ENCODE data around the gene ALDH3A1.
A peak's percentile ranks its signal among the peaks of the same experiment; 100 is the strongest.

Gene ALDH3A1

DNA sequence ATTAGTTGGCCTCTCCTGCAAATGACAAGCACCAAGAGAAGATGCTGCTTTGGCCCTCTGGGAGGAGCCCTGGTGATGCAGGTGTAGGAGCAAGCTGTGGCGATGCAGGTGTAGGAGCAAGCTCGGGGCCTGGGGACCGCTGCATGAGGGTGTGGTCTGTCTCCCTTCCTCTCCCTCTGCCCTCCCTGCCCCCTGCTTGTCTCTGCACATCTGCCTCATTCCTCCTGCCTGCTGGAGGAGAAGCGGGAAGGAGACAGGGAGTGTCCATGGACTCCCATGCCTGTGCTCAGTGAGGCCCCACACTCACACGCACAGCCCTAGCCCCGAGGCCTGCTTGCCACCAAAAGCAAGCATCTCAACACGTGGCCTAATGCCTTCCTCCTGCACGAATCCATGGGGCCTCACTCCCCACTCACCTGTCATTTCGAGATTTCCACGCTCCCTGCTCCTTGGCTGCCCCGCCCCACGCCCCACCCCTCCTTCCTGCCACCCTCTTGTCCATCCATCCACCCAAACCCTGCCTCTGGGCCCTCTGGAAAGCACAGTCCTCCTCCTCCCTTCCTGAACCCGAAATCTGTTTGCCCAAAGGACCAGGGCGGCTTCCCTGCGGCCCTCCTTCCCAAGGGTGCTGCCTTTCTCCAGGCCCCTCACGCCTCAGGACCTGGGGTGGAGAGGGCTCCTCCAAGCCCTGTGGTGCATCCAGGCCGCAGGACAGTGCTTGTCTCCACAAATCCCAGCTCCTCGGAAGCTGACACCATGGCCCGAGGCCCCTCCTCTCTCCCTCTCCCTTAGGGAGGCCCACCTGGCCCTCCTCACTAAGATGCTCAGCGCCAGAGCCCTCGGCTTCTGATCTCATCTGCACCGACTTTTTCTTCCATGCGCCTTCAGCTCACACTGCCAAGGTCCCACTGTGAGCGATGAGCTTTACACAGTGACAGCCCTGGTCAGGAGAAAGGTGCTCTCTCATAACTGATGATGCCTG lies 11.8 kb upstream of the ALDH3A1 start:
- DNase-seq (ENCODE audit: low read depth), result no peak

DNA sequence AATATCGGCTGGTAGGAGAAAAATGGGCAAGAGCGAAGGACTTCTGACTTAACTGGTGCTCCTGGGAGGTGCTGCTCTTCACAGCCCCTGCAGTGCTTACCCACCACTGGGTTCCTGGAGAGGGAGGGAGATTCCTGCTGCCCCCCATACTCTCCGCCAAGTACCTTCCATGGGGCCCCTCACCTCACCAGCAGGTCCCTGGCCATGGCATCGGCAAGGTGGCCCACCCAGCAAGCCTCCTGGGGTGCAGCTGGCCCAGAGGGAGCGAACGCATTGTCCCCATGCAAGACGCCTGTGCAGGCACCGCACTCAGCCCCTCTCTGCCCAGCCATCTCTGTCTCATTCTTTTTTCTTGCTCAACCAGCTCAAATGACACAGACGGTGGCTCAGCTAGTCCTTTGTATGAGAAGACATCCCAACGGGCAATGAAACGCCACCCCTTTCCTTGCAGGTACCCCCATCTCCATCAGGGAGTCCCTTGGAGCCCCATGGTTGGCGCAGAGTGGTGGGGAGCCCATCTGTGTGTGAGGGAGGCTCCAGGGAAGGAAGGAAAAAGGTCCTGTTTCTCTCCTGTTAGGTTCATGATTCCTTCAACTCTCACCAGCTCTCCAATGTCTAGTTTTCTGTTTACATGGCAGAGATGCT lies 9.6 kb upstream of the ALDH3A1 start:
- DNase-seq (ENCODE audit: low read depth), result no peak

DNA sequence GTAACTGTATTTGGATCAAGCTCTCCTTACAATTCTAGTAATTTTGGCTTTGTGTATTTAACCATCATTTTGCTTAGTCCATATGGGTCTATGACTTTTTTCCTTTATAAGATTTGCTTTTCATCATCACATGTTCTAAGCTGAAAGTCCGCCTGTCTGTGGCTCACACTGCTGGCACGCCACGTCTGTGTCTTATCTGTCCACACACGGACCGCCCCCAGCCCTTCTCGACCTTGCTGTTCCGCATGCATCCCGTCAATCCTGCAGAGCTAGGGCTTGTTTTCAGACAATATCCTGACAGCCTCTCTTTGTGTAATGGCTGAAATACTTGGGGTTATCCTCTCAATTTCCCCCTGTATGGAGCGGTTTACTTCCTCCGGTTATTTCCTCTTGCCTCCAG lies 8.4 kb upstream of the ALDH3A1 start:
- DNase-seq (ENCODE audit: low read depth), result no peak

DNA sequence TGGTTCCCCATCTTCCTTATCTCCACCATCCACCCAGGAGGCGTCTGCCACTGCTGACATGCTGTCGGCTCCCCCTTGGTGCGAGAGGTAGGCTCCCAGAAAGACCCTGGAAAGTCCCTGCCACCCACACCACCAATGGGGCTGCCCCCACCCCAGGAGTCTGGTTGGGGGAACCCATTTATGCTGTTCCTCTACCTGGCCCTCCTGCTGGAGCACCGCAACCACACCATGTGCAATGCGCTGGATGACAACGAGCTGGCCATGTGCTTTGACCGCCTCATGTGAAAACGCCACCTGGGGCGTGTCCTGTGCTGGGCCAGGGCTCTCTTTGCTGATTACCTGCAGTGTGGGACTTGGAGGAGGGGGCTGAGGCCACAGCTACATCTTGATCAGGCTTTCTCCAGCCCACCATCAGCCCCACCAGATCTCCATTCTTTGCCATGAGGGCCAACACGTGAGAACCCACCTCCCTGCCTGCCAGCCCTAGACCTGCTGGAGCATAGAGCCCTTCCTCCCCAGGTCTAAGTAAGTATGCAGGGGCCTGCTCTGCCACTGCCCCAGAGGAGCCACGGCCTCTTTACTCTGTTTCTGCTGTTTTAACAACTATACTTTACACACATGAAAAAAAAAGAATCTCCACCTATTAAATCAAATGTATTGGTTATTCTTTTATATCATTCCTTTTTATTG lies 7.9 kb upstream of the ALDH3A1 start:
- DNase-seq (ENCODE audit: low read depth), result no peak

DNA sequence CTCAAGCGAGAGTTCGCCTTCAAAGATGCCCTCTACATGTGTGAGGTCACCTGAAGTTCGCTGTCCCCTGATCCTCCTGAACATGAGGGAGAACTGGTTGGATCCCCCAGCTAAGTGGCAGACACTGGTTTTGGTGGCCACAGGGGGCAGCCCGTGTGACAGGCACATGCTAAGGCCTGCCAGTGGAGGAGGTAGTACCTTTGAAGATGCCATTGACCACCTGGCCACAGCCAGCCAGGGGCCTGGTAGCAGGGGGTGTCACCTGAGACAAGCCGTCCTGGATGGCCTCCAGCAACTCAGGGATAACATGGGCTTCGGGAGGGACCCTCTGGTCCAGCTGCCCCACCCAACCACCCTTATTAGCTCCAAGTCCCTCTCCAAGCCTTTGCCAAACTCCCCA lies 7.3 kb upstream of the ALDH3A1 start:
- no peak for DNase-seq (ENCODE audit: low read depth)

DNA sequence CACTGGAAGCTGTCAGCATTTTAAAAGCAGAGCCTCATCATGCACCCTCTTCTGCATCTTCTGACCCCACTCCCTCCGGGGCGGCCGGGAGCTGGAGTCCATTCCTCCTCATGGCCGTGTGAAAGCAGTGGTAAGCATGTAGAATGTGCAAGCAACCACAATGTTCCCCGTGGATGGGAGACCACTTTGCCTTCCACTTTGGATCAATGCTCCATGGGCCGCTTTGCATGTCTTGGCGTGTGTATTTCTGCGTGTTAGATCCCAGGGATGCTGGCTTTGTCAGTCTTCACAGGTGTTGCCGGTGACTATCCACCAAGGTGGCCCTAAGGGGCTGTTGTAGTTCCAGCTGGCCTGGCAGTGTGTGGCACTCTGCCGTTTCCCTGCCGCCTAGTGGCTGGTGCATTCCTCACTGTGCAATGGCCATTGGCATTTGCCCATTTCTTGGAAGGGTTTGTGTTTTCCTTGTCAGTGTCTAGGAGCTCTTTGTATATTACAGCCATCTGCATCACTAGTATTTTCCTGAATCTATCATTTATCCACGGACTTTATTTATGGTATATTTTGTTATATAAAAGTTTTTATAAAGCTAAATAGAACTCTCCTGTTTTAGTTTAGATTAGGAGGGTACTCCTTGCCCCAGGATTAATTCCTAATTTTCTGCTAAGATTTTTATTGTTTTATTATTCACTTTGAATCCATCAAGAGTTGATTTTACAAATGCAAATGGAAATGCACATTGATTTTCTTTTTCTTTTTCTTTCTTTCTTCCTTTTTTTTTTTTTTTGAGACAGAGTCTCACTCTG lies 5.8 kb upstream of the ALDH3A1 start:
- peak; percentile 33 for DNase-seq (ENCODE audit: low read depth)

DNA sequence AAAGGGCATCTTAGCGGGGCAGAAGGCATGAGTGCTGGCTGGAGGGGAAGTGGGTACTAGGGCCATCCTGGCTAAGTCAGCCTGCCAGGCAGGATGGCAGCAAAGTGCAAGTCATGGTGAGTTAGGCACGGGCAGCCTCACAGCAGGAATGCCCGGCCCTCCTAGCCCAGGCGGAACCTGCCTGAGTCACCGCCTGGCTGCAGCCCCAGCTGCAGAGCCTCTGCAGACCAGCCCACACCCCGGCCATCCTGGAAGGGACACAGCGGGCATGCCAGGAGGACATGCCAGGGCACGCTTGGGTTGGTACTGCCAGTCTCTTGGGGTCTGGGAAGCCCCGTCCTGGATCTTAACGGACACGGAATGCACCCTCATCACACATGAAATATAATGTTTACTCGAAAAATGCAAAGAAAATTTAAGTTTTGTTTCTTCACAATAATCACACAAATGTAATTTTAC lies 5.0 kb upstream of the ALDH3A1 start:
- DNase-seq (ENCODE audit: low read depth), result peak; percentile 90

DNA sequence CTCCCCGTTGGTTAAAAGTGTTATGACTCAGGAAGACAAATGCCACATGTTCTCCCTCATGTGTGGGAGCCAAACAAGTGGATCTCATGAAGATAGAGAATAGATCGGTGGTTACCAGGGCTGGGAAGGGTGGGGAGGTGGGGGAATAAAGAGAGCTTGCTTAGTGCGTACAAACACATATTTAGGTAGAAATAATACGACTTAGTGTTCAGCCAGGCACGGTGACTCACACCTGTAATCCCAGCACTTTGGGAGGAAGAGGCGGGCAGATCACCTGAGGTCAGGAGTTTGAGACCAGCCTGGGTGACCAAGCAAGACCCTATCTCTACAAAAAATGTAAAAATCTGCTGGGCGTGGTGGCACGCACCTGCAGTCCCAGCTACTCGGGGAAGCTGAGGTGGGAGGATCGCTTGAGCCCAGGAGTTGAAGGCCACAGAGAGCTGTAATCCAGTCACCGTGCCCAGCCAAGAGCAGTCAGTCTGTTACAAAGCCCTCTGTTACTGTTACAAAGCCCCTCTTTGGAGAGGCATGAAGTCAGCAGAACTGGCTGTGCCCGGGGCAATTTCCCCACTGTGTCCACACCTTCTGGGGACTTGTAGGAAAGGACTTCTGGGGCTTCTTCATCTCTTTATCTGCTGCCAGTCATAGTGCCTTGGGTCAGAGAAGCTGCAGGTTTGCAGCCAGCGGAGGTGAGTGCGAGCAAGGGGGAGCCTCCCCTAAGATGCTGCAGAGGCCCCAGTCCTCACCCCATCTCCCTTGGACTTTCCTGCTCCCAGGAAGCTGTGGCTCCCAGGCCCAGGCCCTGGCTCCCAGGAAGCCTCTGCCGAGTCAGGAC lies 4.3 kb upstream of the ALDH3A1 start:
- DNase-seq (ENCODE audit: low read depth), result peak; percentile 13

DNA sequence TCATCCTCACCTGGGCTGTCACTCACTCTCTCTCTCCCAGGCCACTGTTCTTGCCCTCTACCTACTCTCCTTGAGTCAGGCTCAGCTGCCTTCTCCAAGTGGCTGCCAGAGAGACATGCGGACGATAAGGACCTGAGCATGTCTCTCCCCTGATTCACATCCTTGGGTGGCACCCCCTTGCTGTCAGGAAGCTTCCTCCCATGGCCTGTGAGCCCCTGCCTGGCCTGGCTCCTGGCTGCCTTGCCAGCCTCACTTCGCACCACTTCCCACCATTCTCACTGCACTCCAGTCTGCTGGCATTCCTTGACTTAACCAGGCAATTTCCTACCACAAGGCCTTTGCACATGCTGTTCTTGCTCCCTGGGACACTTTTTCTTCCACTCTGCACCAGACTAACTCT lies 2.7 kb upstream of the ALDH3A1 start:
- DNase-seq (ENCODE audit: low read depth), result peak; percentile 11

DNA sequence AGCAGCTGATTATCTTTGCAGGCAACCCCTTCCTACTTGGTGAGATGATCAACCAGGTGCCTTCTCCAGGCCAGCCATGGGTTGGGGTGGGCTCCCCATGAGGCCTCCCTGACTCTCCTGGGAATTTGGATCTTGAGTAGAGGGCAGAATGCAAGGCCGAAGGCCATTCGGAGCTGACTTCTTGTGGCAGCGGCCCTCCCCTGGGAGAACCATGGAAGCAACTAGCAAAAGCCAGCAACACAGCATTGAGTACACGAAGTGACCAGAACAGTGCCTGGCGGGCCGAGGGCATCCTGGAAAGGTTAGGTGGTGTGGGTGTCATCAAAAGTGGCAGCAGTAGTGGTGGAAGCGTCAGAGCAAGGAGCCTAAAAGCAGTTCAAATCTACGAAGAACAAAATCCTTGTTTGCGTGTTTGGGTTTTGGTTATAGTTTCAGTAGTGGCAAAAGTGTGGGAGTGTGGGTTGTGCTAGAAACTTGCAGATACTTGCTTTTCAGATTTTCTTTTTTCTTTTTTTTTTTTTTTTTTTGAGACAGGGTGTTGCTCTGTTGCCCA lies 2.0 kb upstream of the ALDH3A1 start:
- DNase-seq (ENCODE audit: low read depth), result no peak

DNA sequence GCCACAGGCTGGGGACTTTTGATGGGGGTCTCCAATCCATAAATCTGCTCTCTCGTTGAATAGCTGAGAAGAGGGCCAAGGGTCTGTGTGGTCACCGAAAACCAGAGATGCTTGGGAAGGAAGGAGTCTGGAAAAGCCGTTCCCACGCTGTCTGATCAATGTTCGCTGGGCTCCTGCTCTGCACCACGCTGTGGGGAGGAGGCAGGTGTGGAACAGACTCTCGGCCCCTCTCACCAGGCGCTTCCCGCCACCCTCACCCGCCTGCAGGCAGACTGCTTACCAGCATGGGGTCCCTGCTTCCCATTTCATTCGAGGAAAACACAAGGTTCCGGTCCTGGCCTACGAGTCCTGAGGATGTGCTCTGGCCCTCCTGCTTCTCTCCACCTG lies 702 bp upstream of the ALDH3A1 start:
- no peak for DNase-seq (ENCODE audit: low read depth)

DNA sequence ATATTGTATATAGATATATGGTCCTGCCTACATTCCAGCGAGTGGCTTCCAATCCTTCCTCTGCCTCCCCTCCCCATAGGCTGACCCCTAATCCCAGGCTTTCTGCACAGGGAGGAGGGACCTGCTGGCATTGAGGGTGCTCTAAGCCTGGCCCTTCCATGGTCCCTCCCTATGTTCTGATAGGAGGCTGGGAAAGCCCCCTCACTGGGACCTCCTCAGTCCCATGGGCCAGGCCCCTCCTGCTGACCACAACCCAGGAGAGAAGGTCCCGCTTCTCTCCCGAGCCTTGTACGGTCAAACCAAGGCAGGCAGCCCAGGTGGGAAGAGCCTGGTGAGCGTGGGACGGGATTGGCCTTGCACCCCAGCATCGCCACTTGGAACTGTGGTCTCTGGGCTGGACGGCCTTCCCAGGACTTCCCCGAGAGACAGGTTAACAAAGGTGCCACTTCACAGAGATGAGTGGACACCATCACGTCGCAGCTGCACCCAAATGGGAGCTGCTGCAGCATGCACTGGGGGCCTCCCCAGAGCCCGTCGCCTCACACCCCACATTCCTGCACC lies 859 bp downstream of the ALDH3A1 start:
- no peak for DNase-seq (ENCODE audit: low read depth)

DNA sequence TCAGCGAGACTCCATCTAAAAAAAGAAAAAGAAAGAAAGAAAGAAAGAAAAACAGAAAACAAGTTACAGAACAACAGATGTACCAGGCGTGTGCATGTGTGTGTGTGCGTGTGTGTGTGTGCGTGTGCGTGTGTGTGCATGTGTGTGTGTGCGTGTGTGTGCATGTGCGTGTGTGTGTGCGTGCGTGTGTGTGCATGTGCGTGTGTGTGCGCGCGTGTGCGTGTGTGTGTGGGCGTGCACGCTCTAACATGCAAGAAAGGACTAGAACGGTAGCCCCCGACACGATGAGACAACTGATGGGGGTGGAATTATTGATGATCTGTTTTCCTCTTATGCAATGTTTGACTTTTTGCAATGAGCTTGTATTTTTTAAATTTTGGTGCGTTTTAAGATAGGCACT lies 1.6 kb downstream of the ALDH3A1 start:
- no peak for DNase-seq (ENCODE audit: low read depth)

DNA sequence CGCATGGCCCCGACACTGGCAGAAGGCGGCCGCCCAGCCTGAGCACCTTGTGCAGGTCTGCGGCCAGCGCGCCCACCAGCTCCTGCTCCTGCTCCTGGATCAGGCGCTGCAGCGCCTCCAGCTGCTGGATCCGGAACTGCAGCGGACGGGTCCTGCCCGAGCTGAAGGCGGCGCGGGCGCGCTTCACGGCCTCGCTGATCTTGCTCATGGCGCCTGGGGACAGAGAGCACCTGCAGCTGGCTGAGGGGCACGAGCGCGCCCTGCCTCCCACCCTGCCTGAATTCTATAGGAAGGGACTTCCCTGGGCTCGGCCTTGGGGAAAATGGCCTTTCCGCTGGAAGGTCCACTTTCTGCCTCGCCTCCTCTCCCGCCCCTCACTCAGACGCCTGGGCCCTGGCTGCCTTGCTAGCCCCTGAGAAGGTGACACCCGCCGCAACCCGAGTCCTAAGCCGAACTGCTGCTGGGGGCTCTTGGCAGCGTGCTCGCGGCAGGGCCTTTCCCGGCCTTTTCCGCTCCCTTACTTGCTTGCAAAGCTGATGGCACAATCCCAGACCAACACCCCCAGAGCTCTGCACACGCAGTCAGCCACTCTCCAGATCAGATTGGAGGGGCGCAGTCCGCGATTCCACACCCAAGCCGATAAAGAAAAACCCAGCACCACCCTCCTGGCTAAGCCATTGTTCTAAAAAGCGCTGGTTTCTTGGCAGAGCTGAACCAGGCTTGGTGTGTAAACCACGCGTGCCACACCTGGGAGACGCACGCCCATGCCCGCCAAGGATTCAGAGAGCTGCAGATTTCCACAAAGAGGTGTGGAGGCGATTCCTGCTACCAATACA lies 3.0 kb downstream of the ALDH3A1 start:
- DNase-seq (ENCODE audit: low read depth), result peak; percentile 63

DNA sequence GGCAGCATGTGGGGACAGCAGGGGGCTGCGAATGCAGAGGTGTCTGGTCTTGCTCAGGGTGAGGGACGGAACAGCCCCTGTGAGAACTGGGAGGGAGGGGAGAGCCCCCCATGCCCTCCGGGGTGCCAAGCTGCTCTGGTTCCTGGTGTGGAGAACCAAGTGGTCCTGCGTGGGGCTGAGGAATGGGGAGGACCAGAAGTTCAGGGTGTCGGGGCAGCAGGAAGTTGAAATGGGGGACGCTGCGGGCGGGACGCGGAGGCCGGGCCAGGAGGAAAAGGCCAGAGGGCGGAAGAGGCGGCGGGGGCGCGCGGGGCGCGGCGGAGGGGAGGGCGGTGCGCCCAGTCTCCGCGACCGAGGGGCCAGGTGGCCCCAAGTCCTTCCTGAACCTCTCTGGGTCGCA lies 3.6 kb downstream of the ALDH3A1 start:
- DNase-seq (ENCODE audit: low read depth), result no peak

DNA sequence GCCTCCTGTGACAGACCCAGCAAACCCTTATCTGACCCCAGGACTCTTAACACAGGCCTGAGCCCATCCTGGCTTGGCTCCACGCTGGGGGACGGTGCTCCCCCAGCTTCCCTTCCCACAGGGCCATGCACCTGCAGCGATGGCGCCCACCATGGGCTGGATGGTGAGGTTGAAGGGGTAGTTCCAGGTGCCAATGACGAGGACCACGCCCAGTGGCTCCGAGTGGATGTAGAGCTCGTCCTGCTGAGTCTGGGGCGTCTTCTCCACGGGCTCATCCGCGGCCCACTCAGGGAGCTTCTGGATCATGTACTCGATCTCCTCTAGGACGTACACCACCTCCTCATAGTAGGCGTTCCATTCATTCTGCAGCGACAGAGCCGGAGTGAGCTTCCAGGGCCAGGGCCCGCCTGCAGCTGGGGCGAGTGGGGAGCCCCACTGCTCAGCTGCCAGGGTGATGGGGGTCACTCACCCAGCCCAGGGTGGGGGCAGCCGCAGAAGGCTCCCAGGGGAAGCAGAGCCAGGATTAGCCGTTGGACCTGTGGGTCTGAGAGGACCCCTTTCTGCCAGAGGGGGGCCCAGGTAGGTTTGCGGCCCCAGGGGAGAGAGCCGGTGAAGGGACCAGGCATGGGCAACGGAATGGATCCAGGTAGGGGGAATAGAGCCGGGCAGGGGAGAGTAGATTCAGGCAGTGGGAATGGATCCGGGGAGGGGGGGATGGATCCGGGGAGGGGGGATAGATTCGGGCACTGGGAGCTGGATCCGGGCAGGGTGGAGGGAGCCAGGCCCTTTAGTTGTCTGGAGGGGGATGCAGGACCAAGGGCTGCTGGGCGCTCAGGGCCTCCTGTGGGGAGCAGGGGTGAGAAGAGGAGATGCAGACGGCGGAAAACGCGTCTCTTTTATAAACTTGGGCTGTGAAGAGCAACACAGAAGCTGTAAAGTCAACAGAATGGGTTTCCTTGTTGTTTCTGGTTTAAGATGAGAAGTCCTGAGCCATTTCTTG lies 4.7 kb downstream of the ALDH3A1 start:
- DNase-seq (ENCODE audit: low read depth), result no peak

DNA sequence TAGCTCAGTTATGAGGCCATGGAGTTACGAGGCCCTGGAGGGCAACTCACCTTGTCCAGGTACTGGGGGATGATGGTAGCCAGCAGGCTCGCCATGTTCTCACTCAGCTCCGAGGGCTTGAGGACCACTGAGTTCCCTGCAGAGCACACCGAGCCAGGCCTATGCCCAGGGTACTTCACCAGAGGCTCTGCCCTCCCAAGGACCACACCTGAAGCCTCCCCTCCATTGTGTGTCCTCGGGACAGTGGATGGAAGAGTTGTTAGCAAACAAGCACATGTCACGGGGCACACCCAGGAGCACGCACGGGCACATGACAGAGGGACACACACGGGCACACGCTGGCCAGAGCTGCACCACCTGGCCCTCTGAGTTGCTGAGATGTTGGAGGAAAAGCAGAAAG lies 5.6 kb downstream of the ALDH3A1 start:
- DNase-seq (ENCODE audit: low read depth), result no peak

DNA sequence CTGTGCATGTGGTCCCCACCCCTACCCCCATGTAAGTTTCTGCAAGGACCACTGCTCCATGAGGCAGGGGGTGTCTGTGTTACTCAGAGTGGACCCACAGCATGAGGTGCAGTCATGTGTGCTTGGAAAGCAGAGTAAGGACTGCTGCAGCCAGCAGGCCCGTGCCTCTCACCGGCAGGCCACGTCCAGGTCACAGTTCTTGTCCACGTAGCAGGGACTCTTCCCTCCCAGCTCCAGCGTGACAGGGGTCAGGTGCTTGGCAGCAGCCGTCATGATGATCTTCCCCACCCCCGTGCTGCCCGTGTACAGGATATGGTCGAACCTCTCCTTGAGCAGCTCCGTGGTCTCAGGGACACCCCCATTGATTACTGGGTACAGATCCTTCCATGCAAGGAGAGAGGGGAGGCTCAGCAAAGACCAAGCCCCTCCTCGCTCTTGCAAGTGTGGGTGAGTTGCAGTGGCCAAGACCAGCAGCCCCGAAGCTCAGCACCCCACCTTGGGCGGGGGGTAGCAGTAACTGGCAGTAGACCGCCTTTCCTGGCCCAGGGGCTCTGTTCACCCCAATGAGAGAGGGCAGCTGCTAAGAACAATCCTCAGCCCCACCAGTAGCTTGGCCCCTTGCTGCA lies 6.2 kb downstream of the ALDH3A1 start:
- DNase-seq (ENCODE audit: low read depth), result no peak
